Chondrocyte (in vitro differentiated cells): ENCODE data around the gene P2RY10. TPM values are rescaled to one million over a fixed set of nuclear protein-coding genes. Genes with fewer than 3 reads are reported as not detected.
A peak's percentile ranks its signal among the peaks of the same experiment; 100 is the strongest.

ENCODE experiments used
- DNase-seq: peaks from one replicate; pipeline ENCODE4 v3.0.0; 2021; ENCODE audit warnings: mixed read lengths, low spot score
- H3K27ac Mint-ChIP-seq: one replicate; pipeline ENCODE4 v1.8.0; 2021; ENCODE audit warnings: mild to moderate bottlenecking, moderate library complexity, mixed read lengths; ENCODE audit not compliant: unreplicated experiment
- H3K27me3 Mint-ChIP-seq: 2 replicates; pipeline ENCODE4 v1.8.0; 2021; ENCODE audit warnings: low read depth, mixed read lengths
- H3K36me3 Mint-ChIP-seq: 2 replicates; pipeline ENCODE4 v1.8.0; 2021; ENCODE audit warnings: low read depth, mixed read lengths
- H3K4me1 Mint-ChIP-seq: 2 replicates; pipeline ENCODE4 v1.8.0; 2021; ENCODE audit warnings: low read depth, mild to moderate bottlenecking, mixed read lengths
- H3K4me3 Mint-ChIP-seq: one replicate; pipeline ENCODE4 v1.8.0; 2021; ENCODE audit warnings: mild to moderate bottlenecking, moderate library complexity, mixed read lengths; ENCODE audit not compliant: unreplicated experiment
- H3K9me3 Mint-ChIP-seq: 2 replicates; pipeline ENCODE4 v1.8.0; 2021; ENCODE audit warnings: low read depth, mixed read lengths
- total RNA-seq: library from RNA; stranded (reverse); gene quantifications from 3 replicates; pipeline ENCODE4 v1.2.1, GENCODE V29; 2021
- TF ChIP-seq, protein P1 (sequence below): fragments of 200-600 bp; sonication (generic); IDR thresholded peaks from 2 replicates; pipeline ENCODE4 v1.5.0; 2021; ENCODE audit warnings: antibody characterized with exemption, mild to moderate bottlenecking, moderate library complexity

P2RY10 gene
- total RNA-seq, 1 donor from 2014 or later = not detected

DNA sequence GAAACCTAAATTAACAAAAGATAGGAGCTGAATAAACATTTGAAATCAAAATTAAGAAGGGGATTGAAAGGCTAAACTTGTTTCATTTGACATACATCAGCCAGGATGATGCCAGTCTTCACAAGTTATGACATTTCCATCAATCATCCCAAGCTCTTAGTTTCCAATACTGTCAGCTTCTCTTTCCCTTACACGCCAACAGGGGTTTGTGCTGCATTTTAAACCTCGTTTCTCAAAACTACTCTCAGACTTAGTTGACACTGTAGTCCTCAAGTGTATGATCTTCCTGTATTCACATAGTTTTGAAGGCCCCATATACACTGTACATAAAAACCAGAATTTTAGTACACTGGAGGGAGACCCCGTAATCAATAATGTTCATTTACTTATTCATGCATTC is 840 bp upstream of the P2RY10 start:
- Mint-ChIP-seq H3K9me3 (peaks cover 16% of the 10 kb centered on the region), H3K4me3 (no peak overlapping the region), H3K27me3 (peaks cover 7% of the 10 kb centered on the region), H3K36me3 (no peaks in the 10 kb centered on the region), H3K27ac (no peak overlapping the region), H3K4me1 (no peaks in the 10 kb centered on the region)
- DNase-seq = no peak
- TF ChIP-seq, protein P1, sequence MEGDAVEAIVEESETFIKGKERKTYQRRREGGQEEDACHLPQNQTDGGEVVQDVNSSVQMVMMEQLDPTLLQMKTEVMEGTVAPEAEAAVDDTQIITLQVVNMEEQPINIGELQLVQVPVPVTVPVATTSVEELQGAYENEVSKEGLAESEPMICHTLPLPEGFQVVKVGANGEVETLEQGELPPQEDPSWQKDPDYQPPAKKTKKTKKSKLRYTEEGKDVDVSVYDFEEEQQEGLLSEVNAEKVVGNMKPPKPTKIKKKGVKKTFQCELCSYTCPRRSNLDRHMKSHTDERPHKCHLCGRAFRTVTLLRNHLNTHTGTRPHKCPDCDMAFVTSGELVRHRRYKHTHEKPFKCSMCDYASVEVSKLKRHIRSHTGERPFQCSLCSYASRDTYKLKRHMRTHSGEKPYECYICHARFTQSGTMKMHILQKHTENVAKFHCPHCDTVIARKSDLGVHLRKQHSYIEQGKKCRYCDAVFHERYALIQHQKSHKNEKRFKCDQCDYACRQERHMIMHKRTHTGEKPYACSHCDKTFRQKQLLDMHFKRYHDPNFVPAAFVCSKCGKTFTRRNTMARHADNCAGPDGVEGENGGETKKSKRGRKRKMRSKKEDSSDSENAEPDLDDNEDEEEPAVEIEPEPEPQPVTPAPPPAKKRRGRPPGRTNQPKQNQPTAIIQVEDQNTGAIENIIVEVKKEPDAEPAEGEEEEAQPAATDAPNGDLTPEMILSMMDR = no peak

DNA sequence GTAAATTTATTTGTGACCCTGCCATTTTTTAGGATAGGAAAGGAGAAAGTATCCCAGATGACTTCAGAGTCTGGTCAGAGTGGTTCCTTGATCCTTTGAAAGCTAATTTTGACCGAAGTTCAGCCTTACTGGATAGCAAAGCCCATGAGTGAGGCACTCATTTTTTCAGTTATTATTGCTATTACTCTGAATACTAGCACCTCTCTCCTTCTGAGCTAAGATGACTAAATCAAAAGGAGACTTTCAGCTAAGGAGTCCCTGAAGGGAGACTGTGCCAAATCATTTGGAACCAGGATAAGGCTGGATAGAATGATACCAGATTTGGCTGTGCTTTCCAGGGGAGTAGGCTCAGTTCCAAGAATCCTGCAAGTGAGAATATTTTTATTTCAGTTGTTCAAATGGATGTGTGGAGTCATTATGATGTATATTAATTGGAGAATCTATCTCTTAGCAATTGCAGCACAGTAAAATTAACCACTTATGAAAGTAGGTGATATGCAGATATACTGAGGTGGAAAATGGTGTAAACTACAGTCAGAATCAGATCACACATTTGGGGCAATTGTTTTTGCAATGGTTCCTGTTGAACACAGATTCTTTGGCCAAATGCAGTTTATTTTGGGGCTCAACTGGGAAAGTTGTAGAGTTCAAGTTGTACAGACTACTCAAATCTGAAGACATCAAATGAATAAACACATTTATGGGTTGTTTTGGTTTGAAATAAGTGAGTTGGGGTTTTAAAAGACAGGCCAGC is 1.2 kb downstream of the P2RY10 start:
- Mint-ChIP-seq H3K4me3 (no peak overlapping the region), H3K27me3 (peaks cover 10% of the 10 kb centered on the region), H3K4me1 (no peaks in the 10 kb centered on the region), H3K36me3 (no peaks in the 10 kb centered on the region), H3K9me3 (peaks cover 15% of the 10 kb centered on the region), H3K27ac (no peak overlapping the region)
- no peak for DNase-seq
- TF ChIP-seq, protein P1 = no peak

DNA sequence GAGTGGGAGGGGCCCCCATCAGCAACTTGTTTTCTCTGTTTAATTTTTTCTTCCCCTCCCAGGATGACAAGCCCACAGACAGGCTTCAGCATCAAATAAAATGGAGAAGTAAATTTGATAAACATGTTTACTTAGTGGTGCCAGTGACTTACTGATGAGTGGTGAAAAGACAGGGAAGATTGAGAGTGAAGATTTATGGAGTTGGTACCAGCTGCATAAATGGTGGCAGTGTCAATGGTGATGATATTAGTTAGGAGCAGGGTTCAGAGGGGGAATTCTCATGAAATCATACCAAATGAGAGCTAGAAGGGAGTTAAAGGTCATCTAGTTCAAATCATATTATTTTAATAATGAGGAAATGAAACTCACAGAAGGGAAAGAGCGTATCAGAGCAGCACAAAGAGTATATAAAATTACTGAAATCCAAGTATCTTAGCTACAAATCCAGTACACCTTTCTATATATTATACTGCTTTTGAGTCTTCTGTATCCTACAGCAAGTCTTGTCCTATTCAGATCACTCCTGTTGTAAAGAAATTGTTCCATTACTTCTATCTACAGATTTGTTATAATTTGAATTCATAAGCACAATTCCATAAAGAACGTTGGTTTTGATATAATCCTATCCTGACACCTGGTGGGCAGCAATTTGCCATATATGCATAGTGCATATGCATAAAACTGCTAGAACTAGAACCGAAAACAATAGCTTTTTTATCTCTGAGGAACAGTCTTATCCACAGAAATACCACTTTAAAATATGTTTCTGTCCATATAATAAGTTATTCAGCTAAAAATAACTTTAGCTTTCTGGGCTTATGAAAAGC is 5.0 kb downstream of the P2RY10 start:
- H3K4me1 Mint-ChIP-seq = no peaks in the 10 kb centered on the region
- no peak for DNase-seq
- H3K9me3 Mint-ChIP-seq = peaks cover 11% of the 10 kb centered on the region
- peaks cover 6% of the 10 kb centered on the region for H3K27me3 Mint-ChIP-seq
- no peak overlapping the region for H3K4me3 Mint-ChIP-seq
- TF ChIP-seq, protein P1 = peak; percentile 34
- no peaks in the 10 kb centered on the region for H3K36me3 Mint-ChIP-seq
- no peak overlapping the region for H3K27ac Mint-ChIP-seq

DNA sequence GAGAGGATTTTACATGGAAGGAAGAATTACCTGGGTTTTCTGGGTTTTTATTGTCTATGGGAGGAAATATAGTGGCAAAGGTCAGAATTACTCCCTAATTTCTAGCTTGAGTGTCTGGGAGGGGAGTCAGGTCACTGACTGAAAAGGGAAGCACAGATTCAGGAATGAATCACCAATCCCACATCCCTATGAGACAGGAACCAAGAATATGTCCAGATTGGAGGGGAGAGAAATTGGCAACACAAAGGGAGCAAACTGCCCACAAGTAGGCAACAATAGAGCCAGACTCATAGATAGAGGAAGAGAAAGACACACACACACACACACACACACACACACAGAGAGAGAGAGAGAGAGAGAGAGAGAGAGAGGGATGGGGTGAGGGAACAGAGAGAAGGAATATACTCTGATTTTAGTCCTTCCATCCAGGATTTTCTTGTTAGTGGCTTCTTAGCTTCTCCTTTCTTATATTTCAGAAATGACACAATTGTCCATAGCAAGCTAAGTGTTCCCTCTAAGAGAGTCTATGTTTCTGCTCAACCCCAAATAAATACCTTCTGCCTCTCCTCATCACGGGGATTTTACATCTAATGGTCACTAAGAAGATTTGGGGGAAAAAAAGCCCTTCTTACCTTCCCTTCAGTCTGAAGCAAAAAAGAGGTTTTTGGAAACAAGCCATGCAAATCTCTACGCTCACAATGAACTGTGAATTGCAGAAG is 12.0 kb downstream of the P2RY10 start:
- no peak overlapping the region for H3K4me3 Mint-ChIP-seq
- H3K36me3 Mint-ChIP-seq = no peaks in the 10 kb centered on the region
- H3K27me3 Mint-ChIP-seq = peaks cover 4% of the 10 kb centered on the region
- H3K27ac Mint-ChIP-seq = no peak overlapping the region
- H3K4me1 Mint-ChIP-seq = no peaks in the 10 kb centered on the region
- peaks cover 6% of the 10 kb centered on the region for H3K9me3 Mint-ChIP-seq
- no peak for DNase-seq
- TF ChIP-seq, protein P1 = no peak

DNA sequence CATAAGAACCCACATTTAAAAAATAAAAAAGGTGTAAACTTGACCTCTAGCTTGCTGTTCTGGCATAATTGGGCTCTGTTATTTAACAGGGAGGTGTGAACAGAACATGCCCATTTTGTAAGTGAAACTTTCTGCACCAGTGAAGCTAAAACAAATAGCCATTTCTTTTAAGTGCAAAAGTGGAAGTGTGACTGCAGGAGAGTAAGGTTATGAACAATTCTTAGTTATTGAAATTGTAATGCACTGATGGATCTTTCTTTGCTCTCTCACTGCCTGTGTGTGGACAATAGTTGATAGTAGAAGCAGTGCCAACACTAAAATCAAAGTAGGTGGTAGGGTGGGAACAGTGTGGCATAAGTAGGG is 12.6 kb downstream of the P2RY10 start:
- DNase-seq = no peak
- TF ChIP-seq, protein P1 = no peak
- no peak overlapping the region for H3K27ac Mint-ChIP-seq
- no peak overlapping the region for H3K4me3 Mint-ChIP-seq
- H3K9me3 Mint-ChIP-seq = peaks cover 6% of the 10 kb centered on the region
- H3K4me1 Mint-ChIP-seq = no peaks in the 10 kb centered on the region
- no peaks in the 10 kb centered on the region for H3K36me3 Mint-ChIP-seq
- H3K27me3 Mint-ChIP-seq = peaks cover 4% of the 10 kb centered on the region
